IMR-90 (cell line): ENCODE measurements around the gene PFDN5. TPM values are rescaled to one million over a fixed set of nuclear protein-coding genes. Genes with fewer than 3 reads are reported as not detected.

ENCODE experiments used
- ATAC-seq: fragments of 200-7000 bp; cut with Tn5 transposase; 2 replicates; pipeline ENCODE4 v1.9.1; 2020; ENCODE audit warnings: low read depth, mild to moderate bottlenecking, moderate library complexity
- BruUV-seq: library from RNA; stranded (reverse); fragments of 400-500 nt; replicated peaks from 2 replicates; lab custom pipeline; 2021; lab: Mats Ljungman, UMichigan
- CTCF ChIA-PET: fragments of 300-600 bp; formaldehyde crosslinking; extraction: SDS; loops from one replicate; lab custom pipeline; 2021; ENCODE audit warnings: antibody characterized with exemption; lab: Yijun Ruan, JAX
- POLR2A ChIA-PET: fragments of 300-600 bp; sonication (Branson Sonifier 250); formaldehyde crosslinking; loops from one replicate; lab custom pipeline; 2022; ENCODE audit warnings: antibody characterized with exemption; ENCODE audit not compliant: unreplicated experiment; lab: Charles Lee
- DNase-seq: peaks from one replicate; pipeline ENCODE4 v3.0.0; 2013
- H2AFZ ChIP-seq: replicated peaks from 2 replicates; pipeline ENCODE3; 2013; ENCODE audit warnings: low read length, mild to moderate bottlenecking; ENCODE audit not compliant: poor library complexity
- H2AK5ac ChIP-seq: 2 replicates; pipeline ENCODE4 v1.6.1; 2013; ENCODE audit warnings: low read depth, low read length, inconsistent platforms
- H2AK9ac ChIP-seq: replicated peaks from 2 replicates; pipeline ENCODE3; 2013; ENCODE audit warnings: mild to moderate bottlenecking, low read depth, low read length, moderate library complexity; ENCODE audit not compliant: poor library complexity
- H2BK120ac ChIP-seq: 2 replicates; pipeline ENCODE4 v1.6.1; 2013; ENCODE audit warnings: low read depth, low read length, inconsistent platforms
- H2BK15ac ChIP-seq: 3 replicates; pipeline ENCODE4 v1.6.1; 2013; ENCODE audit warnings: low read depth, low read length, inconsistent platforms
- H2BK20ac ChIP-seq: 2 replicates; pipeline ENCODE4 v1.6.1; 2013; ENCODE audit warnings: low read depth, mild to moderate bottlenecking, inconsistent platforms, low read length, moderate library complexity
- H2BK5ac ChIP-seq: 2 replicates; pipeline ENCODE4 v1.6.1; 2013; ENCODE audit warnings: mild to moderate bottlenecking, low read depth, low read length, inconsistent platforms; ENCODE audit not compliant: poor library complexity, severe bottlenecking
- H3K14ac ChIP-seq: replicated peaks from 2 replicates; pipeline ENCODE4 v1.6.1; 2013; ENCODE audit warnings: low read depth, low read length, inconsistent platforms
- H3K18ac ChIP-seq: 2 replicates; pipeline ENCODE4 v1.6.1; 2013; ENCODE audit warnings: low read depth, low read length, control low read depth
- H3K23ac ChIP-seq: 2 replicates; pipeline ENCODE4 v1.6.1; 2013; ENCODE audit warnings: low read depth, low read length, inconsistent platforms
- H3K27ac ChIP-seq: 2 replicates; pipeline ENCODE4 v1.5.1; 2013; ENCODE audit warnings: mild to moderate bottlenecking, control low read depth, low read length; ENCODE audit not compliant: insufficient read depth
- H3K27me3 ChIP-seq: 2 replicates; pipeline ENCODE4 v1.6.1; 2013; ENCODE audit warnings: low read length; ENCODE audit not compliant: control insufficient read depth, insufficient read depth
- H3K36me3 ChIP-seq: 2 replicates; pipeline ENCODE4 v1.6.1; 2013; ENCODE audit warnings: low read length, mixed read lengths; ENCODE audit not compliant: control insufficient read depth, insufficient read depth
- H3K4ac ChIP-seq: 2 replicates; pipeline ENCODE4 v1.6.1; 2013; ENCODE audit warnings: low read depth, low read length, inconsistent platforms
- H3K4me1 ChIP-seq: 2 replicates; pipeline ENCODE4 v1.6.1; 2013; ENCODE audit warnings: low read length, mixed read lengths; ENCODE audit not compliant: control insufficient read depth, insufficient read depth
- H3K4me2 ChIP-seq: 2 replicates; pipeline ENCODE4 v1.6.1; 2013; ENCODE audit warnings: low read depth, mild to moderate bottlenecking, control low read depth, low read length, moderate library complexity
- H3K4me3 ChIP-seq: 2 replicates; pipeline ENCODE4 v1.5.1; 2013; ENCODE audit warnings: low read depth, mild to moderate bottlenecking, control low read depth, low read length, moderate library complexity; ENCODE audit not compliant: insufficient read depth
- H3K56ac ChIP-seq: 2 replicates; pipeline ENCODE4 v1.6.1; 2013; ENCODE audit warnings: low read length, inconsistent platforms; ENCODE audit not compliant: insufficient read depth; ENCODE audit errors: extremely low read depth
- H3K79me1 ChIP-seq, 2 experiments: 2 replicates each; pipeline ENCODE4 v1.6.1; 2013; ENCODE audit warnings: low read length in 2 of 2, inconsistent platforms in 1 of 2, low read depth in 1 of 2
- H3K9ac ChIP-seq: 2 replicates; pipeline ENCODE4 v1.6.1; 2013; ENCODE audit warnings: low read depth, low read length, control low read depth
- H3K9me1 ChIP-seq: 2 replicates; pipeline ENCODE4 v1.6.1; 2013; ENCODE audit warnings: low read length, inconsistent platforms; ENCODE audit not compliant: insufficient read depth
- H3K9me3 ChIP-seq: 2 replicates; pipeline ENCODE4 v1.6.1; 2013; ENCODE audit warnings: low read length; ENCODE audit not compliant: control insufficient read depth, insufficient read depth
- H4K20me1 ChIP-seq: 2 replicates; pipeline ENCODE4 v1.6.1; 2013; ENCODE audit warnings: low read length, inconsistent platforms; ENCODE audit not compliant: insufficient read depth
- H4K5ac ChIP-seq: 2 replicates; pipeline ENCODE4 v1.6.1; 2013; ENCODE audit warnings: mild to moderate bottlenecking, low read depth, low read length, control low read depth
- H4K8ac ChIP-seq, 2 experiments: 2 replicates each; pipeline ENCODE4 v1.6.1; 2013; ENCODE audit warnings: low read depth in 2 of 2, low read length in 2 of 2, control low read depth in 1 of 2, inconsistent platforms in 1 of 2
- H4K91ac ChIP-seq: 2 replicates; pipeline ENCODE4 v1.6.1; 2013; ENCODE audit warnings: low read depth, low read length, inconsistent platforms; ENCODE audit not compliant: insufficient read depth
- CTCF ChIP-seq: conservative IDR thresholded peaks from 2 replicates; pipeline ENCODE4 v1.5.1; 2012; ENCODE audit warnings: mild to moderate bottlenecking, low read depth, low read length, improper control_type of control experiment
- FOS ChIP-seq: fragments of 150-350 bp; IDR thresholded peaks from 2 replicates; pipeline ENCODE4 v1.6.1; 2016; ENCODE audit warnings: low read depth, low read length
- MAFK ChIP-seq: IDR thresholded peaks from 2 replicates; pipeline ENCODE4 v1.6.1; 2012; ENCODE audit warnings: low read depth, low read length, improper control_type of control experiment
- MXI1 ChIP-seq: IDR thresholded peaks from 2 replicates; pipeline ENCODE4 v1.6.1; 2012; ENCODE audit warnings: low read depth, mild to moderate bottlenecking, low read length, moderate library complexity, borderline replicate concordance
- NFE2L2 ChIP-seq: fragments of 150-350 bp; IDR thresholded peaks from 2 replicates; pipeline ENCODE4 v1.6.1; 2016; ENCODE audit warnings: low read depth, mild to moderate bottlenecking, low read length
- RAD21 ChIP-seq: IDR thresholded peaks from 2 replicates; pipeline ENCODE4 v1.6.1; 2012; ENCODE audit warnings: low read length, improper control_type of control experiment
- SMC3 ChIP-seq: fragments of 150-350 bp; IDR thresholded peaks from 2 replicates; pipeline ENCODE4 v1.6.1; 2016; ENCODE audit warnings: low read depth, mild to moderate bottlenecking, antibody characterized with exemption, low read length, moderate library complexity
- USF2 ChIP-seq: fragments of 150-350 bp; IDR thresholded peaks from 2 replicates; pipeline ENCODE4 v1.6.1; 2017; ENCODE audit warnings: mild to moderate bottlenecking, antibody characterized with exemption, low read length, low read depth
- WGBS, 2 experiments: methylation state at CpG; one replicate each; pipeline versions ENCODE4 v1.1.5 to v1.1.7; 2013; ENCODE audit warnings: missing lambda C conversion rate in 2 of 2; ENCODE audit not compliant: insufficient read length in 1 of 2; ENCODE audit errors: extremely low coverage in 2 of 2; 5-methylcytosine and 5-hydroxymethylcytosine counted together
- dilution Hi-C: fragments of 300-500 bp; cut with HindIII; formaldehyde crosslinking; loops from one replicate; pipeline ENCODE4 v1.14.3; 2018; ENCODE audit warnings: low sequenced_read_pairs; ENCODE audit not compliant: unreplicated experiment
- in situ Hi-C: fragments of 300-500 bp; cut with MboI; formaldehyde crosslinking; loops from 3 replicates; pipeline ENCODE4 v1.14.3; 2019; ENCODE audit warnings: low sequenced_read_pairs, inconsistent platforms, mixed read lengths
- intact Hi-C: fragments of 100-400 bp; cut with micrococcal nuclease; formaldehyde crosslinking; loops from 2 replicates; pipeline ENCODE4 v1.10.0; 2022
- polyA plus RNA-seq, 3 experiments: library from polyadenylated mRNA; depleted of rRNA; stranded (reverse); fragments of >200 nt; gene quantifications; 2 replicates each; pipeline ENCODE4 v1.2.3, GENCODE V29; 2012; ENCODE audit warnings: low replicate concordance in 1 of 3
- total RNA-seq: library from RNA; depleted of rRNA; stranded (reverse); fragments of >200 nt; gene quantifications from 2 replicates; pipeline ENCODE4 v1.2.3, GENCODE V29; 2012

PFDN5 gene
- total and polyA plus RNA-seq, 2 of the 4 experiments (the other 2 are of a cell fraction), result 1,011 to 1,338 TPM

- TF ChIP-seq USF2, result no peak
These were observed 30.2 kb downstream of the PFDN5 start (continued) for GRCh38 chr12:53325511-53326061.

GRCh38 chr12:53326460-53327185 is 31.3 kb downstream of the PFDN5 start:
- POLR2A ChIA-PET, result no interaction called here
- dilution Hi-C loops, result no loop called here

More at GRCh38 chr12:53326460-53327185, 31.3 kb downstream of the PFDN5 start:
- no peak overlapping the region for H2AK9ac ChIP-seq
- no peak overlapping the region for H3K4ac ChIP-seq
- H3K23ac ChIP-seq, result no peak overlapping the region
- H3K9me3 ChIP-seq, result no peaks in the 10 kb centered on the region
- in situ Hi-C loops, result loop anchor here (10.0 kb wide), 1 partner anchor 178 kb away; the partner anchor contains the start of genes NPFF and TARBP2
- CTCF ChIA-PET, result interaction anchor here (1.6 to 2.5 kb wide), 2 partner anchors 18 to 95 kb away, joined by 6 to 11 read pairs; no protein-coding TSS in a partner anchor
- no peak overlapping the region for H3K27ac ChIP-seq
- H3K9ac ChIP-seq, result no peak overlapping the region
- peaks cover 0 to 6% of the 10 kb centered on the region in 2 experiments; a peak in 1 of 4 replicates for H3K79me1 ChIP-seq
- H2BK5ac ChIP-seq, result no peak overlapping the region
- no peak overlapping the region for H3K4me3 ChIP-seq
- no peak overlapping the region for H4K5ac ChIP-seq
- no TSS peak for BruUV-seq
- no peak overlapping the region for H3K4me2 ChIP-seq
- peak overlapping the region; percentile 23 for H2AFZ ChIP-seq
- intact Hi-C loops, result loop anchor here (10.0 kb wide), 1 partner anchor 112 kb away; no protein-coding TSS in a partner anchor
- no peak overlapping the region for H2AK5ac ChIP-seq
- no peak for DNase-seq
- H4K20me1 ChIP-seq, result no peaks in the 10 kb centered on the region
- no peaks in the 10 kb centered on the region for H3K36me3 ChIP-seq
- WGBS, 2 experiments, result 100% methylated on average over 1 of the region's 8 CpGs; no CpG with 5 or more reads in 1 of the 2 experiments
- H3K56ac ChIP-seq, result no peak overlapping the region
- peaks cover 8% of the 10 kb centered on the region for H3K4me1 ChIP-seq
- H3K27me3 ChIP-seq, result peaks cover 22% of the 10 kb centered on the region
- peaks cover 7% of the 10 kb centered on the region; the same call in 1 of the 2 replicates for H3K9me1 ChIP-seq
- H2BK15ac ChIP-seq, result no peak overlapping the region
- no peak overlapping the region for H4K8ac ChIP-seq
- no peak overlapping the region for H3K14ac ChIP-seq
- no peak overlapping the region for H2BK120ac ChIP-seq
- H4K91ac ChIP-seq, result no peak overlapping the region
- no peak for ATAC-seq
- TF ChIP-seq MXI1, result no peak
- no peak for TF ChIP-seq CTCF
- no peak for TF ChIP-seq SMC3
- TF ChIP-seq MAFK, result no peak
- no peak for TF ChIP-seq USF2
- TF ChIP-seq RAD21, result no peak
- TF ChIP-seq FOS, result no peak
- TF ChIP-seq NFE2L2, result no peak
- H3K18ac ChIP-seq, result no peak overlapping the region
- no peak overlapping the region for H2BK20ac ChIP-seq
